ENCODE results near the gene CD247. TPM values are rescaled to one million over a fixed set of nuclear protein-coding genes. Genes with fewer than 3 reads are reported as not detected.

Gene CD247
- total and polyA plus RNA-seq, 10 of the 15 experiments (the other 5 are each of a cell fraction or from before 2014, with no cell fraction given) = 0.10 to 0.77 (median 0.30) TPM

GRCh38 chr1:167533851-167534300 lies 15.5 kb upstream of the CD247 start (continued):
- TF ChIP-seq SMARCA5 (IDR thresholded peaks at IDR 0.05) (peak; percentile 65; the same call in 1 of the 2 replicates), BRCA1 (IDR thresholded peaks at IDR 0.05; ENCODE audit: low read depth, low read length) (no peak), CUX1 (IDR thresholded peaks at IDR 0.05; ENCODE audit: insufficient replicate concordance, low read depth, low read length) (no peak), YY1 (IDR thresholded peaks at IDR 0.05; ENCODE audit: low read depth, low read length) (0 out of 2 replicates have a peak, but pooled peaks have one; percentile 23), DPF2 (IDR thresholded peaks at IDR 0.05) (no peak), BCL11A (IDR thresholded peaks at IDR 0.05; ENCODE audit: low read depth, low read length) (no peak), TCF12 (IDR thresholded peaks at IDR 0.05; ENCODE audit: low read depth, low read length) (no peak), MLLT1 (IDR thresholded peaks at IDR 0.05) (no peak), SMC3 (IDR thresholded peaks at IDR 0.05; ENCODE audit: borderline replicate concordance, low read length) (peak; percentile 78)
